HG02678 (cell line): ENCODE measurements around the gene IL6.
"Not testable (repeated sequence)": the region's sequence is repeated elsewhere in the genome, so short reads cannot be mapped to it uniquely, and the experiment has no call there.

Experiments used
- ATAC-seq: cut with Tn5 transposase; IDR thresholded peaks from one replicate; pipeline ENCODE4 v1.9.1; 2021; ENCODE audit warnings: mild to moderate bottlenecking, moderate library complexity; ENCODE audit not compliant: unreplicated experiment

The IL6 gene

DNA sequence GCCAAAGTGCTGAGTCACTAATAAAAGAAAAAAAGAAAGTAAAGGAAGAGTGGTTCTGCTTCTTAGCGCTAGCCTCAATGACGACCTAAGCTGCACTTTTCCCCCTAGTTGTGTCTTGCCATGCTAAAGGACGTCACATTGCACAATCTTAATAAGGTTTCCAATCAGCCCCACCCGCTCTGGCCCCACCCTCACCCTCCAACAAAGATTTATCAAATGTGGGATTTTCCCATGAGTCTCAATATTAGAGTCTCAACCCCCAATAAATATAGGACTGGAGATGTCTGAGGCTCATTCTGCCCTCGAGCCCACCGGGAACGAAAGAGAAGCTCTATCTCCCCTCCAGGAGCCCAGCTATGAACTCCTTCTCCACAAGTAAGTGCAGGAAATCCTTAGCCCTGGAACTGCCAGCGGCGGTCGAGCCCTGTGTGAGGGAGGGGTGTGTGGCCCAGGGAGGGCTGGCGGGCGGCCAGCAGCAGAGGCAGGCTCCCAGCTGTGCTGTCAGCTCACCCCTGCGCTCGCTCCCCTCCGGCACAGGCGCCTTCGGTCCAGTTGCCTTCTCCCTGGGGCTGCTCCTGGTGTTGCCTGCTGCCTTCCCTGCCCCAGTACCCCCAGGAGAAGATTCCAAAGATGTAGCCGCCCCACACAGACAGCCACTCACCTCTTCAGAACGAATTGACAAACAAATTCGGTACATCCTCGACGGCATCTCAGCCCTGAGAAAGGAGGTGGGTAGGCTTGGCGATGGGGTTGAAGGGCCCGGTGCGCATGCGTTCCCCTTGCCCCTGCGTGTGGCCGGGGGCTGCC lies at the start of gene IL6:
IL6 (plus strand) TSS at position 294 of the 807 bp plus-strand sequence; CDS start at position 357, 63 bp downstream.
- no peak for ATAC-seq

DNA sequence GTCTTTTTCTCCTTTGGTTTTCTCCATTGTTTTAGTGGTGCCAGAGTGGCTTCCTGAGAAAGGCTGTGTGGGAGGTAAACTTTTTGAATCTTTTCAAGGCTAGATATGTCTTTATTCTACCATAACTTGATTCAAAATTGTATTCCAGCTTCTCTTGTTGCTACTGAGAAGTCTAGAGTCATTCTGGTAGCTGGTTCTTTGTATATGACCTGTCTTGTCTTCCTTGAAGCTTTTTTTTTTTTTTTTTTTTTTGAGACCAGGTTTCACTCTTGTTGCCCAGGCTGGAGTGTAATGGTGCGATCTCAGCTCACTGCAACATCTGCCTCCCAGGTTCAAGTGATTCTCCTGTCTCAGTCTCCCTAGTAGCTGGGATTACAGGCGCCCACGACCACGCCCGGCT lies 49.7 kb upstream of the IL6 start:
- not testable (repeated sequence) for ATAC-seq

- ATAC-seq = no peak
These were observed 49.3 kb upstream of the IL6 start for GRCh38 chr7:22677680-22678079.

DNA sequence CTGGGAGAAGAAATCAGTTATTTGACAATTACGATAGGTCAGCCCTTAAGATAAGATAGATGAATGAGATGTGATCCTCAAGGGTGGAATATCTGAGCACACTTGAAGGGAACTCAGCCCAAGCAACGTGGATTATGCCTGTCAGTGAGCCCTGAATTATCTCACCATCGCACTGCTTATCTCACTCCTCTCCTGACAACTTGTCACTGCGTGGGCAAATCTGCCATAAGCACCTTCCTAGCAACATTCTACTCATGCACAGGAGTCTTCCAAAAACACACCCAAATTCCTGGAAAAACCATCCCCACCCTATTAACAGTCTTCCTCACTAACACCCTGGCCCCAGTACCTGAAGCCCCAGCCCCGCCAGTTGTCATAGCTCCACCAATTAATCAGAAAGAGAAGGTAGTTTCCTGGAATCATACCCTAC lies 46.5 kb upstream of the IL6 start:
- ATAC-seq = no peak

DNA sequence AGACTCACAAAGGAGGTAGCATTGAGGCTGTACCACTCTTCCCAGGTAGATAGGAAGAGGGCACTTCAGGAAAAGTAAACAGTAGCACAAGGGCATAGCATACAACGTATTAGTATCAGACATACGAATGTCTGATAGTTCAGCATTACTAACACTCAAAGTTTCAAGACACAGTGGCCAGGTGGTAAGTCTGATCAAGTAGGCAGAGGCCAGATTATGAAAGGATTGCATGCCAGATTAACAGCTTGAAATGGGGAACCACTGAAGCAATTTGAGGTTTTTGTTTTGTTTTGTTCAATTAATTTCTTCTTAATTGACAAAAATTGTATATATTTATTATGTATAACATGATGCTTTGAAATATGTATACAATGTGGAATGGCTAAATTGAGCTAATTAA lies 45.7 kb upstream of the IL6 start:
- no peak for ATAC-seq

DNA sequence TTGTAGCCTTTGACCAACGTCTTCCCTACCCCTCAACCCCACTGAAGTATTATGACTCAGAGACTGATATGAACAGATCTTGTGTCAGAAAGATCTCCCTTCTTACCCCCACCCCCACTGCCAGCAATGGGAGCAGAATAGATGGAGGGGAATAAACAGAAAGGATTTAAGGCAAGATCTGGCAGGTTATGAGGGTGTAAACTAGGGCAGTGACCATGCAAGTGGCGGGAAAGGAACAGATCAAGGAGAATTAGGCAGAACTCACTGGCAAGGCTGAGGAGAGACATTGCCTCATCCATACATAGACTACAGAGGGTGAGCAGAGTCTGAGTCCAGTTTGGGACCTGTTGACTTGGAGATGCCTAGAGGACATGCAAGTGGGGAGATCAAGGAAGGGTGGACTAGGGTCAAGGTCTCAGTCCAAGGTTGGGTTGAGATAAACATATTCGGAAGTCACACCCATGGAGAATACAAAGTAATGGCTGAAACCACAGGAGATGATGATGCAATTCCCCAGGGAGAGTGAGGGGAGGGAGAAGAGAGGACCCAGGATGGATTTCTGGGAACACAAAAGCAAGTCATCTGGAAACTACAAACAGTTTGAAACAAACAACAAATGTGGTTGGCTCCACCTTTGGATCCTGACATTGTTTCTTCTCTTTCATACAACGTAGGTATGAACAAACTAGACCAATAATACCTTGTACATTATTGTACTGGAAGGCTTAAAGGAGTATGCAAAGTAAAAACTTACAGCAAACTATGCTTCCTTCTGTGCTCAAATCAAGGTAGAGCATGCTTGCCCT lies 44.9 kb upstream of the IL6 start:
- no peak for ATAC-seq

DNA sequence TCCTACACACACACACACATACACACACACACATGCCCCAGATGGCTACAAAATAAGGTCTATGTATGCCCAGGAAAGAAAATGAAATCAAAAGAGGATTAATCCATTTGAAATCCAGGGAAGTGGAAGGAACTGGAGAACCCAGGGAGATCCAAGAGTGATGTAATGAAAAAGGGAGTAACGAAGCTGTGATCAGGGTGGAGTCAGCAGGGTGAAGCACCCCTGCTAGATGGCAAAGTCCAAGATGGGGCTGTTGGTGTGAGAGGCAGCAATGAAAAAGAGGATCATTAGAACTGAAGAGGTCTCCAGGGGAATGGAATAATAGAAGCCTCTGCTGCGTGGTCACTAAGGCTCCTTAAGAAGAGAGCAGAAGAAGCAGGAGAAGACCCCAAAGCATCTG lies 43.6 kb upstream of the IL6 start:
- ATAC-seq = no peak

GRCh38 chr7:22686620-22687019 lies 40.4 kb upstream of the IL6 start:
- ATAC-seq = no peak

DNA sequence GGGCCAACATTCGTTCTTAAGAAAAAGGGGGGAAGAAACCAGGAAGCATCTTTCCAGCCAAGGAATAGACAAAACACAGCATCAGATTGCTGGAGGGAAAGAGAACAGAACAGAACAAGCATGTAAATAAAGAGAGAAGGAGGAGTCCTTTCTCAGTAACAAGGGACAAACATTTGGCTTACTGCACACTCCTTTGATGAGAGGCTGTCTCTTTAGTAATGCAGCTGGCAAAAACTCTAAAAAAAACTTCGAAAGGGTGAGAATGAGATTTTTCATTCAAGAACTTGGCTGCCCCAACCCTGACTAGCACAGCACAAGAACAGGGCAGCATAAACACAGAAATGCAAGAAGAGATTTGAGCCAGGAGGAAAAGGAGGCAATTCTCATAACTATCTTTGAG lies 38.9 kb upstream of the IL6 start:
- no peak for ATAC-seq

- not testable (repeated sequence) for ATAC-seq
These were observed 38.1 kb upstream of the IL6 start for GRCh38 chr7:22688934-22689333.

DNA sequence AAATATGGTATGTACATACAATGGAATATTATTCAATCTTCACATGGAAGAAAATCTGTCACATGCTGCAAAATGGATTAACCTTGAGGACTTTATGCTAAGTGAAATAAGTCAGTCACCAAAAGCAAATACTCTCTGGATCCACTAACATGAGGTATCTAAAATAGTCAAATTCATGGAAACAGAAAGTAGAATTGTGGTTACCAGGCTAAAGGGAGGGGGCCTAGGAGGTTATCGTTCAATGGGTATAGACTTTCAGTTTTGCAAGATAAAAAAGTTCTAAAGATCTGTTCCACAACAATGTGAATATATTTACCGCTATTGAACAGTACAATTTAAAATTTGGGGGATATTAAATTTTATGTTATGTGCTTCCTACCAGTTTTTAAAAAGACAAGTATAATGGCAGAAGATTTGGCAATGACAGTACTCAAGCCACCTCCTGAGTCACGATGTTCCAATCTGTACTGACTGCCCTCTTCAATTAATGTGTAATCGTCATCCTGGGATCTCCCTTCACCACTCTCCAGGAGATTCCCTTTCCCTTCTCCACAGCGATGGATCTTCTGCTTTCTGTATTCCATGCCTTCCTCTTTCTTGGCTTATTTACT lies 32.3 kb upstream of the IL6 start:
- ATAC-seq = peak; percentile 55

- no peak for ATAC-seq
These were observed 31.4 kb upstream of the IL6 start for GRCh38 chr7:22695476-22696132.

GRCh38 chr7:22696541-22697228 lies 30.3 kb upstream of the IL6 start:
- ATAC-seq = no peak

DNA sequence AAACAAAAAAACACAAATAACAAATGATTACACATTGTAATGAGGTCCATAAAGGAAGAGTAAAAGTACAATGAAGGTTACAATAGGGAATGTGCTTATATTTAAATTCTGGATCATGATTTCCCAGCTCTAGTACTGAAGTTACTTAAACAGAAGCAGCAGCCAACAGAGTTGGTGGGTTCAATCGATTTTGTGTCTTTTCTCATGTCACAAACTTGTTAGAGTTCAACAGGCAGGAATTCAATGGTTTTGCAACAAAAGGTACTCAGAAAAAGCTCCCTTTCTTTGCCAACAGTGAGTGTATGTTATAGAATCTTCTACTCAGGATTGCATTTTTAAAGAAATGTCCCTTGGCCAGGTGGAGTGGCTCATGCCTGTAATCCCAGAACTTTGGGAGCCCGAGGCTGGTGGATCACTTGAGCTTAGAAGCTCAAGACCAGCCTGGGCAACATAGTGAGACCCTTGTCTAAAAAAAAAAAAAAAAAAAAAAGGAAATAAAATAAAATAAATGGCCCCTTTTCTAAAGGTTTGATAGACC lies 29.6 kb upstream of the IL6 start:
- ATAC-seq = no peak

GRCh38 chr7:22697876-22698606 lies 29.0 kb upstream of the IL6 start:
- ATAC-seq = peak; percentile 81

- ATAC-seq = no peak
These were observed 28.2 kb upstream of the IL6 start for GRCh38 chr7:22698767-22699166.

- no peak for ATAC-seq
These were observed 26.4 kb upstream of the IL6 start for GRCh38 chr7:22700559-22701002.

GRCh38 chr7:22702516-22702915 lies 24.5 kb upstream of the IL6 start:
- no peak for ATAC-seq

- not testable (repeated sequence) for ATAC-seq
These were observed 23.7 kb upstream of the IL6 start for GRCh38 chr7:22703107-22703855.
